Mammary epithelial cell (primary cell): ENCODE measurements around the gene SUPT5H.

Experiments
- EZH2 ChIP-seq: IDR thresholded peaks from 2 replicates; pipeline ENCODE4 v1.6.1; 2012; ENCODE audit warnings: low read length, inconsistent platforms, borderline replicate concordance
- TF ChIP-seq, protein P1 (sequence below), 2 donors: IDR thresholded peaks in 1 of 2; conservative IDR thresholded peaks in 1 of 2; 2 replicates each; pipeline ENCODE4 v1.5.1; 2011 to 2012; ENCODE audit warnings: inconsistent platforms in 2 of 2, low read length in 2 of 2, mild to moderate bottlenecking in 2 of 2, control low read depth in 1 of 2, low read depth in 1 of 2; ENCODE audit not compliant: insufficient read depth in 1 of 2; ENCODE audit errors: extremely low read depth in 1 of 2

DNA sequence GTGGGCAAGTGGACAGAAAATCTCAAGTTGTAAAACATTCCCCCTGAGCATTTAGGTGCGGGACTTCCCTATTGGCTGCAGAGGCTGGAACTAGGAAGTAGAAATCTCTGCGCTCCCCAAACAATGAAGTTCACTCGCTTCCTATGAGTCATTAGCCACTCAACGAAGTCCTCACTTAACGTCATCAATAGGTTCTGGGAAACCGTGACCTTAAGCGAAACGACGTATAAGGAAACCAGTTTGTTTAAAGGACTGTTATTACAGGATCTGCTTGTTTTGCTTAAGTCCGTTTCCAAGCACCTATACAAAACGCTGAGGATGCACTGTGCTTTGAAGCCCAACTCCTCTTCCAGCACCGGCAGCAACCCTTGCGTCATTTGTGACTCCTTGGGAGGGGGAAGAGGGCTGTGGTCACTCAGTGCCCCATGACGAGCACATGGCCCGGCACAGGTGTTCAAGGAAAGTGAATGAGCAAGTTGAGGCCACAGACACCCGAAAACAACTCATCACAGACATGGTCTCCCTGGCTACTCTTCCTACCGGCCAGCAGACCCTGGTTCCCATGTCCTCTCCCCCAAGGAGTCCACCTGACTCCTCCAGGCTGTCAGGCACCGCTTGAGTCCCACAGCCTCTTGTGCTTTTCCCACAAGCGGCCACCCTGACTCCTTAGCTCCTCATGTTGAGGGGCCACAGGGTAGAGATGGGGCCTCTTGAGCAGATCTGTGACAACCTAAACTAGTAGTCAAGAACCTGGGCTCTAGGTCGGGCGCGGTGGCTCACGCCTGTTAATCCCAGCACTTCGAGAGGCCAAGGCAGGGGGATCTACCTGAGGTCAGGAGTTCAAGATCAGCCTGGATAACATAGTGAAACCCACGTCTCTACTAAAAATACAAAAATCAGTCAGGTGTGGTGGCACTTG is 14.4 kb upstream of the SUPT5H start:
- TF ChIP-seq, protein P1, sequence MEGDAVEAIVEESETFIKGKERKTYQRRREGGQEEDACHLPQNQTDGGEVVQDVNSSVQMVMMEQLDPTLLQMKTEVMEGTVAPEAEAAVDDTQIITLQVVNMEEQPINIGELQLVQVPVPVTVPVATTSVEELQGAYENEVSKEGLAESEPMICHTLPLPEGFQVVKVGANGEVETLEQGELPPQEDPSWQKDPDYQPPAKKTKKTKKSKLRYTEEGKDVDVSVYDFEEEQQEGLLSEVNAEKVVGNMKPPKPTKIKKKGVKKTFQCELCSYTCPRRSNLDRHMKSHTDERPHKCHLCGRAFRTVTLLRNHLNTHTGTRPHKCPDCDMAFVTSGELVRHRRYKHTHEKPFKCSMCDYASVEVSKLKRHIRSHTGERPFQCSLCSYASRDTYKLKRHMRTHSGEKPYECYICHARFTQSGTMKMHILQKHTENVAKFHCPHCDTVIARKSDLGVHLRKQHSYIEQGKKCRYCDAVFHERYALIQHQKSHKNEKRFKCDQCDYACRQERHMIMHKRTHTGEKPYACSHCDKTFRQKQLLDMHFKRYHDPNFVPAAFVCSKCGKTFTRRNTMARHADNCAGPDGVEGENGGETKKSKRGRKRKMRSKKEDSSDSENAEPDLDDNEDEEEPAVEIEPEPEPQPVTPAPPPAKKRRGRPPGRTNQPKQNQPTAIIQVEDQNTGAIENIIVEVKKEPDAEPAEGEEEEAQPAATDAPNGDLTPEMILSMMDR (conservative IDR thresholded peaks at IDR 0.05 in 1 of 2, IDR thresholded peaks at IDR 0.05 in 1 of 2; ENCODE audit: extremely low read depth in 1 of 2, insufficient read depth in 1 of 2, low read depth in 1 of 2, low read length in 2 of 2): no peak
- TF ChIP-seq EZH2: no peak
